ENCODE measurements around the gene FDX1.

Gene FDX1

GRCh38 chr11:110468121-110468520 is 38.4 kb downstream of the FDX1 start:
- TF ChIP-seq CTCF (IDR thresholded peaks at IDR 0.05) = no peak

GRCh38 chr11:110469127-110469526 is 39.4 kb downstream of the FDX1 start:
- no peak for TF ChIP-seq CTCF (IDR thresholded peaks at IDR 0.05)

- TF ChIP-seq CTCF (IDR thresholded peaks at IDR 0.05) = no peak
Measured at GRCh38 chr11:110470716-110471115, 41.0 kb downstream of the FDX1 start.

- no peak for TF ChIP-seq CTCF (IDR thresholded peaks at IDR 0.05)
Measured at GRCh38 chr11:110471371-110471770, 41.6 kb downstream of the FDX1 start.

GRCh38 chr11:110472858-110473257 is 43.1 kb downstream of the FDX1 start:
- no peak for TF ChIP-seq CTCF (IDR thresholded peaks at IDR 0.05)

- TF ChIP-seq CTCF (IDR thresholded peaks at IDR 0.05) = no peak
Measured at GRCh38 chr11:110473706-110474105, 44.0 kb downstream of the FDX1 start.

- TF ChIP-seq CTCF (IDR thresholded peaks at IDR 0.05) = no peak
Measured at GRCh38 chr11:110474578-110474977, 44.8 kb downstream of the FDX1 start.

- TF ChIP-seq CTCF (IDR thresholded peaks at IDR 0.05) = no peak
Measured at GRCh38 chr11:110475671-110476070, 45.9 kb downstream of the FDX1 start.
